Activated CD8-positive, alpha-beta memory T cell treated with anti-CD3 and anti-CD28 coated beads, Interleukin-2, amount 50 U/mL, for 24 hours (primary cell): ENCODE measurements around the gene DERL2.

Source experiments
- DNase-seq: peaks from one replicate; pipeline ENCODE4 v3.0.0-alpha.2; 2020; ENCODE audit errors: extremely low read depth

The DERL2 gene

DNA sequence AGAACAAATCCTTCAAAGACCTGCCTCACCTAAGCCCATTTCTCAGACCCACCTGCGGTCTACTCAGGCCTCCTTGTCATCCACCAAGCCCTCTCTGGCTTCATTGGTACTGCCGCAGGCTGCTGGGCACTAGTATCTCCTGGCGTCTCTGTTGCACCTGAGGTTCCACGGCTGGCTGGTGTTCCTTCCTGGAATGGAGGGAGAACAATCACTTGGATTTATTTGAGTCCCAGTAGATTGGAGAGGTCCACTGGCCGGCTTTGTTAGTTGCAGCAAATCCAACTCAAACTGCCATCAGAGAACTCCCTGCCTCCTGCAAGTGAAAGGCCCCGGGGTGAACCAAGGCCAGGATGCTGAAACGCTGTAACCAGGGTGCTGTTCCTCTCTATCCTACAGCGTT lies 15.7 kb upstream of the DERL2 start:
- no peak for DNase-seq

DNA sequence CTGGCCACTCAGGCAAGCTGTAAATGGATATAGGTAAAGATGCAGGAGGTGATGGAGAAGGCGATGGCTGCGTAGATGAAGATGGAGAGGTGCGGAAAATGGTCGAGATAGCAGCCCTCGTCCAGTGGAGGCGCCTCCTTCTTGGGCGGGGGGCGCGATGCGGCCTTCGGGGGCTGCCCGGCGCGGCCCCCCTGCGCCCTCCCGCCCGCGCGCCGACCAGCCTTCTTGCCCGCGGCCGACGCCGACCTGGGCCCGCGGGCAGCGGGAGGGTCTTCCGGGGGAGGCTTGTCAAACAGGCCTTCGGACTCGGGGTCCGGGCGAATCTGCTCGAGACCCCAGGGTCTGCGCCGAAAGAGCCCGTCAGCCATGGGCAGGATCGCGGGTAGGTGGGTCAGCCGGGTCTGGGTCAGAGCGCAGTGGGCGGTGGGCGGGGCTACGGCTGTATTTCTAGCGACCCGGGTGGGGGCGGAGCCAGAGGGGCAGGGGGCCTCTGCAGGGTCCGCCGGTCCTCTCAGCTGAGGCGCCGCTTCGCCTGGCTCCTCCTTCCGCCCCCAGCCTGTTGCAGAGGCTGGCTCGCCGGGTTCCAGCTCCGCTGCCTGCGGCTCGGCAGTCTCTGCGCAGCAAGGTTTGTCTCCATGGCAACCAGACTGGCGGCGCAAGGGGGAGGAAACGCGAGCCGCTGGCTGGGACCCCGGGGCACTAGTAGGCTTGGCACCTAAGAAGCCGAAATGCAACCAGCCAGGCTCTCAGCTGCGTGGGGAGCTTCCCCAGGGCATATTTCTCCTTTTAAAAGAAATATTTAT lies 14.8 kb upstream of the DERL2 start:
- peak; percentile 40 for DNase-seq

DNA sequence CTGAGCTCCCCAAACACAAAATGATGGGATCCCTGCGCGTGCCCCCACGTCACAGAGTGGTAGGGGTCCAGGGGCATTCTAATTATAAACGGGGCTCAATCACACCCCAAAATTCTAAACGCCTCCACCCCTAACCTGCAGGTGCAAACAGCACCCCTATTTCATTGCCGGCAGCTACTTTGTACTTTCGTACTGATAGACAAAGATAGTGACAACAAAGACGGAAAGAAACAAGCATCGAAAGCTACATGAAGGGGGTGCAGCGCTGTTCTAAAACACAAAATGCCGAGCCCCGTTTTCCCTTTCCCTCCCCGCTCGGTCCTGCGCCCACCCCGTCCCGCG lies 14.2 kb upstream of the DERL2 start:
- DNase-seq: no peak

DNA sequence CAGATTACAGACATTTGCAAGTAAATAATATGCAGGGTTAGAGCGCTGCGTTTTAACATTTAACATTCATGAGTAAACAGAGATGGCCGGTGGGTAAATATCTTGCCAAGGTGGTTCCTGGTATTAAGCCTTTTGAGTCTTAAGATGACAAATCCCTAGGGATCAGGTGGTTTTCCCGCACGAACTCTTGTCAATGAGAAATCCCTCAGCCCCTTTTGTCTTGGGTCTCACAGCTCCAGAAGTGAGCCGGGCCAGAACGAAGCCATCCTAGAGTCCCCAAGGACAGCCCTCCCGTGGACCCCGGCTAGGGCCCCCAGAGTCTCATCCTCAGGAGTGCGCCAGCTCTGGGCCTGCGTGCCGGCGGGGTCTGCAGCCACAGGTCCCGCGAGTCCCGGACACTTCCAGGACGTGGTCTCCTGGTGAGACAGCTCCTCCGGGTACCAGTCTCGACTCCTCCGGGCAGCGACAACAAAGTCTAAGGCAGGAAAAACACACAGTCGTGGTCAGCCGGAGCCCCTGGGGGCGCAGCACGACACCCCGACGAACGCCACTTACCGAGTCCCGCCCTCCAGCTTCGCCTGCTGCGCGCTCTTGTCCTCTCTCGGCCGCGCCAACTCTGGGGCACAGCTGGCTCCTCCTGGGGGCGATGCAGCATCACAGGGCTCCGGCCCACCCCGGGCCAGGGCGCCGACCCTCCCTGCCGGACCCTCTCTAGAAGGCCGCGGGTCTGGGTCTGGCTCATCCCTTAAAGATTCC lies 13.7 kb upstream of the DERL2 start:
- no peak for DNase-seq

DNA sequence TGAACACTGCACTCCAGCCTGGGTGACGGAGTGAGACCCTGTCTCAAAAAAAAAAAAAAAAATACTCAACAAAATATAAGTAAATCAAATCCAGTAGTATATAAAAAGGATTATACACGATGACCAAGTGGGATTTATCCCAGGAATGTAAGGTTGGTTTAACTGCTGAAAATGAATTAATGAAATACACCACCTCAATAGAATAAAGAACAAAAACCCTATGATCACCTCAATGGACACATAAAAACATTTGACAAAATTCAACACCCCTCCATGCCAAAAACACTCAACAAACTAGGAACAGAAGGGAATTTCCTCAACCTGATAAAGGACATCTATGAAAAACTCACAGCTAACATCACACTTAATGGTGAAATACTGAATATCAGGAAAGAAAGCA lies 7.0 kb upstream of the DERL2 start:
- DNase-seq: no peak

DNA sequence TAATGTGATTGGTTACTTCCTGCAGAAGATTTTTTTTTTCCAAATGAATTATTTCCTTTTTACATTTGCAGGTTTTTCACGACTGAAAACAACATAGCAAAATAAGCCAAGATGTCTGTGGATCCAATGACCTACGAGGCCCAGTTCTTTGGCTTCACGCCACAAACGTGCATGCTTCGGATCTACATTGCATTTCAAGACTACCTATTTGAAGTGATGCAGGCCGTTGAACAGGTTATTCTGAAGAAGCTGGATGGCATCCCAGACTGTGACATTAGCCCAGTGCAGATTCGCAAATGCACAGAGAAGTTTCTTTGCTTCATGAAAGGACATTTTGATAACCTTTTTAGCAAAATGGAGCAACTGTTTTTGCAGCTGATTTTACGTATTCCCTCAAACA lies 2.8 kb upstream of the DERL2 start:
- DNase-seq: no peak

DNA sequence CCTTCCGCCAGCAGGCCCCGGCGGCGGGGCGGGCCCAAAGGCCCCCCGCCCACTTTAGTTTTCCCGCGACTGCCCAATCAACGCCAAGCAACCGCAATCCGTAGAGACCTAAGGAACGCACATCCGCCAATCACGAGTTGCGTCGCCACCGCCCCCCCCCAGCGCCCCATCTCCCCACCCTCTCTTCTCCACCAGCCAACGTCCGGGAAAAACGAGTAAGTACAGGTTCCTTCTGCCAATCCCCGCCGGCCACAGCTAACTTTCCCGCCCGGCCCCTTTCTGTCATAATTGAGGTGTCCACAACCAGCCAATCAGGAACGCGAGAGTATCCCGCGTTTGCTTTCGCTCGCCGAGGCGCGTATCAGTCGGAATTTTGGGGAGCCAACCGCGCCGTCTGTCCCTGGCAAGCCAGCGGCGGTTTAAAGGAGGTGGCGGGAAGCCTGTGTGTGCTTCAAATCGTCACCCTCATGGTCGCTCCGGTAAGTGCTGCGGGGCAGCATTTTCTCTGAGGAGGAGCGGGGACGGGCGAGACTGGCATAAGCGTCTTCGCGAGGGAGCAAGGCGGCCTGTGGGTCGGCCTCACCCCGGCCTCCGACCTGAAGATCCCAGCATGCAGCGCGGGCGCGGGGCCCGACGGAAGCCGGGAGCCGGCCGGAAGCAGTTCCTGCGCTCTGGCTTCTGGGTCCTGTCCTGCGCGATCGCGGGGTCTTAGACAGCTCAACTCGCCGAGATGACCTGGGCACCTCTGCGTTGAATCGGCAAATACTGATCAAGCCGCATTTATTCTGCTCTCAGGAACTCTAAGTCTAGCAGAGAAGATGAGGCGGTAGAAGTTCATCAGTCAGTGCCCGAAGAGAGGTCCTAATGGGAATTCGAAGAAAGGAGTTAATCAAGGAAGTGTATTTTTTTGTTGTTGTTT lies 487 bp upstream of the DERL2 start, which contains the start of gene MIS12:
Gene MIS12, plus strand, starts transcription at position 361 of the 919 bp plus-strand sequence. CDS start 2,297 bp downstream, outside the sequence.
- DNase-seq: peak; percentile 97

DNA sequence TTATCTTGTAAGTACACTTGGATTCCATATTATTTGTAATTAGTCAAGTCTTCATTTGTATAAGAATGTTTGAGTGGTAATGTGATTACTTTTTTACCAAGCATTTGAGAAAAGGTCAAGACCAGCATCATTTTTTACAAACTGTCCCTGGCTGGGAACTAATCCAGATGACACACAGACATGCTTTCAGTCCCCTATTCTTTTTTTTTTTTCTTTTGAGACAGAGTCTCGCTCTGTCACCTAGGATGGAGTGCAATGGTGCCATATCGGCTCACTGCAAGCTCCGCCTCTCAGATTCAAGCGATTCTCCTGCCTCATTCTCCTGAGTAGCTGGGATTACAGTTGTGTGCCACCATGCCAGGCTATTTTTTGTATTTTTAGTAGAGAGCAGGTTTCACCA lies 4.5 kb downstream of the DERL2 start:
- DNase-seq: no peak

DNA sequence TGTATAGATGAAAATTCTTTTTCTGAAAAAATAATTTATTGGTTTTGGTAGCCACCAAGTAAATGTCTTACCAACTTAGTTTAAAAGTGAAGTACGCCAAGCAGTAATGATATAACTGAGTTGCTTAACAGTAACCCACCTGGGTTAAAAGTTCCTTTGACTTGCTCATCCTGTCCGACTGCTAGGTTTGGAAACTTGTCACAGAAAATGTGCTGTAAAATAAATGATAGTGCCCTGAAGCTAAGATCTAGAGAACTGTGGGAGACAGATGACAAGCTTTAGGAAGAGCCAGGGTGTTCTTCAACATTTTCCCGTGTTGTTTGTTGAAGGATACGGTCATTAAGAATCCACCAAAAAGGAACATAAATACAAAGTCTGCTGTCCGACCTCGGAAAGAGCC lies 5.0 kb downstream of the DERL2 start:
- no peak for DNase-seq

DNA sequence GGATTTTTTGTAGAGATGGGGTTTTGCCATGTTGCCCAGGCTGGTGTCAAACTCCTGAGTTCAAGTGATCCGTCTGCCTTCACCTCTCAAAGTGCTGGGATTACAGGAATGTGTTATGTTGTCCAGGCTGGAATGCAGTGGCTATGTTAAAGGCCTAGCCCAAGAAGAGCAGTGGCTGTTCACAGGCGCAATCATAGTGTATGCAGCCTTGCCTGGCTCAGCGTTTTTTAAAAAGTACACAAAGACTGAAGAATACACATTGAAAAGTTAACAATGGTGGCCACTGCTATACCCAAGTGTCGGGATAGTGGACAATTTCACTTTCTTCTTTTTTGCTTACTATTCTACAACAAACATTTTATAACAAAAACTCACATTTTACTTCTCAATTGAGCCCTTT lies 7.0 kb downstream of the DERL2 start:
- no peak for DNase-seq

DNA sequence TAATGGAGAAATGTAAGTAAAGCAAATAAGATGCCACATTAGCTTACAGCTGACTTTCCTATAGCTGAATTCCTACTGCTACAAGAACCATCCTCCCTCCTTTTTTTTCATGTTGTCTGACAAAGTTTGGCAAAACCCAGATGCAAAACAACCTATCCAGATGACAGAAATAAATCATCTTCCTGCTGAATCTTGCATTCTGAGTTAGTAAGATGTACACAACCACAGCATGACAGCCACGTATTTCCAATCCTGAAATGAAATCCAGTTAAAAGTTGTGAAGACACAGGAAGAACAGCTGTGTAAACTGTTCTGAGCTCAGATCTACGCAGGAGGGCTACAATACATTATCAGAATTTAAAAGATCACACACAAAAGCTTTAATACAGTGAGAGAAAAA lies 12.1 kb downstream of the DERL2 start:
- no peak for DNase-seq

DNA sequence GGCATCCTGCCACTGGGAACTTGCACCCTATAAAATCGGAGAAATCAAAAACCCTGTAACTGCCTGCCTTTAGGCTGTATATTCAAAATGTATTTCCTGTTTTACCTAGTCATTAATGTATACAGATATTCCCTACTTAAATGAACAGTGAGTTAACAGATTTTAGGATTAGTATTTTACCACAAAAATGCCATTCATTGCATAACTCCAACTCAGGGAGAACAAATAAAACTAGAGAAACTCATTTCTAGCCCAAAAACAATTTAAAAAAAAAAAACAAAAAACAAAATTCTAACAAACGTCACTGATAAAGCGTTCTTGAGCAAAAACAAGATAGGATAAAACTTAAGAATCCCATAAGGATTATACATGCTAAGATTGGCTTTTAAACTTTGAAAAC lies 13.5 kb downstream of the DERL2 start:
- no peak for DNase-seq

DNA sequence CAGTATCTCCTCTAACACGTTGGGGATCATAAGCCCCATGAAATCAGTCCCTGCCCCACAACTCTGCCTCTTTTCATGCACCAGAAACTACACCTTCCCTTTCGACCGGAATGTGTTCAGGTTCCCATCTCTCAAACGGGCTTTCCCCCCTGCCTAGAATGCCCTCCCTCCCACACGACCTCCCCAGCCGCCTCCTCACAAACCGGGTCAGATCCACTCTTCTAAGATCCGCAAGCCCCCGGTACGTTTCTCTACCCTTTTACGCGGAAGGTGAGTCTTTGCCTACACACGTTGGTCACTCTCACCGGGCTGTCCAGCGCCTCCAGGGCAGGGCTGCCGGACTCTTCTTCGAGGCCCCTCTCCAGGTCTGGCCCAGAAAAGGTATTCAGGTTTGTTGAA lies 17.9 kb downstream of the DERL2 start:
- no peak for DNase-seq

DNA sequence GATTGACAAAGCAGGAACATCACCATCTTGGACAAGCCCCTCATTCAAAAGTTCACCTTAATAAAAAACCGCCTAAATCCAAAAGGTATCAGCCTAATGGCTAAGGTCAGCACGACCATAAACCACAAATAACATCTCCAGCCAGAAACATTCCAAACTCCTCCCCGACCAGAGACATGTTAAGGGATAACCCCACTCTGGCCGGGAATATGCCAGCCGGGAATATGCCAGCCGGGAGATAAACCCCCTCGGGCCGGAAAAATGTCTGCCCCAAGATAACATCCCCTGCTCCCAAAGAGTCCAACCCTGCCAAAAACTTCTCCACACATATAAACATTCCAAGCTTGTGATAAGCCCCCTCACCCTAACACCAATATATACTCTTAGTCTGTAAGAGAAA lies 18.6 kb downstream of the DERL2 start:
- no peak for DNase-seq

DNA sequence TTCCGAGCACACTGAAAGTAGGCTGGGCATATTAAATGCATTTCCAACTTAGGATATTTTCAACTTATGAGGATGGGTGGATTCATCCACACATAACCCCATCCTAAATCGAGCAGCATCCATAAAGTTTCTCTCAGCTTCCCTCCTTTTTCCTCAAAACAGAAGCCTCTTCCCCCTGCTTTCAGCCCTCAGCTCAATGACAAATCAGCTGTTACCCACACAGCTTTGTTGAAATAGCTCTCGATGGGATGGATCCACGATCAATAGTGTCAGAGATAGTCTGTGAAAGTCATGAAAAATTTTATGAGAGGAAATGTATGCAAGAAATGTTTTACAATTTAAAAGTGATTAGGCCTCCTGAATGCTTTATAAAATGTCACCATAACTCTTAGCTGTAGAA lies 19.7 kb downstream of the DERL2 start:
- DNase-seq: no peak

DNA sequence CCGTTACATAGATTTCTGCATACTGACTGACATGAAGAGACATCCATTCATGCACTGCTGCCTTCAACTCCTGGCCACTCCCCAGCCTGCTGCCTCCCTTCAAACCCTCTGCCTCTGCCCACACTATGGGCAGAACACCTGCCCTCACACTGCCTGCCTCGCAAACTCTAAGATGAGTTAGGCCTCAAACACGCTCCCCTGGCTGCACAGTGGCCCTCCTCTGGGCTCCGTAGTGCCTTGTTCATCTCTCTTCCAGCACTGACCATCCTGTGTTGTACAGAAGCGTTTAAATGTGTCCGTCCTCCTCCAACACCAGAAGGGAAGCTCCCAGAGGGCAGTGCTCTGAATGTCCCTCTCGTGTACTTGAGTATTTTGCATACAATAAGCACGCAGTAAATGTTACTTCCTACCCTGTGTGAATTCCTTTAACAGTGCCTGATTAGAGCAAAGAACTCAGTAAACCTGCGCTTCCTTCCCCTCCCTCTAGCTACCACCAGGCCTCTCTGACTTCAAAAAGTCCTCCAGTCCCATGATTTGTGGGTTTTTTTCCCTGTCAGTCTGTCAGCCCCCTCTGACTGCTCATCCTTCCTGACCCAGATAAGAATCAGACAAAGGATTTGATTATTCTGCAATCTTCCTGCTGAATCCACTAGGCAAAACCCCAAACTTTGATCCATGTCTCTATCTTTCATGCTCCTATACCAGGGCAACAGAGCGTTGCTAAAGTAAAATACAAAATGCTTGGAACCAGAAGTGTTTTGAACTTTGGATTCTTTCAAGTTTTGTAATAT lies 21.1 kb downstream of the DERL2 start:
- DNase-seq: no peak

DNA sequence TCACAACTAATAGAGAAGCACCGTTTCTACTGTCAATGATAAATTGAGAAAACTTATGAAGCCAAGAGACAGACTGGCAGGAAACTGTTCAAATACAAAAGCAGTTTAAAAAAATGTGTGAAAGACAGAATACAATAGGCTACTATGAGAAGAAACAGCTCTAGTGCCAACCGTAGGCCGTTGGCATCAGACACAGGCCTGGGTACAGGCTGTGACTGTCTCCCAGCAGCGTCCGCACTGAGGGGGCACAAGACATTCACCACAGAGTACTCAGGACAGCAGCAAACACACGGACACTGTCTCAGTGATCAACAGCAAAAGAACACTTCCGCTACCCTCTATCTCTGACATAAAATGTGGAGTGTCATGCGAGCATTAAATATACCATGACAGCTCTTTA lies 39.2 kb downstream of the DERL2 start:
- no peak for DNase-seq

DNA sequence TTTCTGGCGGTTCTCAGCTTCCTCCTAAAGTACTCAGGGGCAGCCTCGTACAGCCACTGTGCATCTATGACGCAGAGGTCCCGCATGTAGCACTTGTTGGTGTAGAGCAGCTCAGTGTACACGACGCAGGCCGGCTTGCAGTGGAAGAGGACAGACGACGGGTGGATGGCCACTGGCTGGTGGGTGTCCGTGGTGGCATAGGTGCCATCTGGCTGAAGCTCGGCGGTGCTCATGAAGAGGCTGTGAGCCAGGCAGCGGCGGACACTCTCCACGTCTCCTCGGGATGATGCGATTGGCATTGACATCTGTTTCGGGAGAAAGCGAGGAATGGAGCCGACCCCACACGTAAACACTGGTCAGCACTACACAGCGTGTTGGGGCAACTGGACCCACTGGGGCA lies 41.8 kb downstream of the DERL2 start:
- no peak for DNase-seq

DNA sequence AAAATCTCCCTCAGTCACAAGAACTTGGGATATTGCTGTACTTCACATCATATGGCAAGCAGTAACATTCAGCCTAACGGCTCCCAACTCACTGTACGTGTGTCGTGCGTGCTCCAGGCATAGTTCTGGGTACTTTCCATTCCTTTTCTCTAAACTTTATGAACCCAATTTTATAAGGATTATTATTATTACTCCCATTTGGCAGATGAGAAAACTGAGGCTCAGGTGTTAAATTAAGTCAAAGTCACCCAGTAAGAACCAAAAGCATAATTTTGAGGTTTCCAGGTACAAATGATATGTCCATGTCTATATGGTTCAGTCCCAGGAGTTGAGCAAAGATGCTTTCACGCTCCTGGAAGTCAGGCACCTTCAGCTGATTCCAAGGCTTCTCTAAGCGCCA lies 42.2 kb downstream of the DERL2 start:
- no peak for DNase-seq

DNA sequence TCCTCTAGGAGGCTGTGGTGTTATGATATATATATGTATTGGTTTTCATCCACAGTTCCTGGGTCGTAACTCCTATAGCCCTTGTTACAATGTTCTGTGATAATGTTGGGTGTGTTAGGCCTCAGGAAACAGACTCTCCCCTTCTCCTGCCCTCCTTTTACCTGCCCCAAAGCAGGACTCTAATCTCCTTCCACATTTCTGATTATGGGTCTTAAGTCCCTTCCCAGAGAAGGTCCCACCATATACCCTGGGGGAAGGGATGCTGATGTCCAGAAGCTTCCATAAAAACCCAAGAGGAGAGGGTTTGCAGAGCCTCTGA lies 46.6 kb downstream of the DERL2 start:
- DNase-seq: no peak

DNA sequence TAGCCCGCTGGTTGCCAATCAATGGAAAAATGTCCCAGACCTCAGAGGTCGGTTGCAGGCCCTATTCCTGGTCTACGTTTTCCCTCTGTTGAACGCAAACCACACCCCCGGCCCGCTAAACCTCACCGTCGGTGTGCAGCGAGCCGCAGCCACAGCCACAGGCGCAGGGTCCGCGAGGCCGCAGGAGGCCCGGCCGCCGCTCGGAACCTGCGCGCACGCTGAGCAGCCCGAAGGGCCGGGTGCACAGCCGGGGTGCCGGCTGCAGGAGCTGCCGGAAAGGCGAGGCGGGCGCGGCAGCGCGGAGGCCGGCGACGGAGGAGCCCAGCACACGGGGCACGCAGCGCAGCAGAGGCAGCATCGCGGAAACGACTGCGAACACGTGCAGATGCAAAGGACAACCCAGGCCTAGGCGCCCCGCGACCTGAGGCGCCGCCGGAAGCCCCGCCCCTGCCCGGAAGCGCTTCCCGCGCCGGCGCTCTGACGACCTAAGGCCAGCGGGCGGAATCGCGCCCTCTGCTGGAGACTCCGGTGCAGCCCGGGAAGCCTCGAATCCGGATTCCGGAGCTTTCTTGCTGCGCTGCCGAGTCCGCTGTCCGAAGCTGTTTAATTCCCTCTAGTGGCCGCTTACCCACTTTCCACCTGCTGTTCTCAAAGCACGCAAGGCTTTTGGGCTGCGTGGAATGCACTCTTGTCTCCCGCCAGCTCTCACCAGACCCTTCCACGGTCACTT lies 47.1 kb downstream of the DERL2 start, which contains the start of gene C1QBP:
Gene C1QBP, minus strand, starts transcription at position 440 of the 730 bp plus-strand sequence. Its CDS starts 82 bp downstream, at position 358.
- peak; percentile 78 for DNase-seq
